MCF 10A (cell line): ENCODE data around the gene SLC24A3. TPM values are rescaled to one million over a fixed set of nuclear protein-coding genes. Genes with fewer than 3 reads are reported as not detected.

ENCODE experiments used
- BruUV-seq: library from RNA; stranded (reverse); fragments of 400-500 nt; replicated peaks from 2 replicates; lab custom pipeline; 2021; lab: Mats Ljungman, UMichigan
- CTCF ChIA-PET: fragments of 300-600 bp; sonication (Branson Sonifier 250); formaldehyde crosslinking; extraction: SDS; loops from one replicate; lab custom pipeline; 2021; ENCODE audit warnings: antibody characterized with exemption, inconsistent platforms; lab: Yijun Ruan, JAX
- POLR2A ChIA-PET: fragments of 300-600, 350-650 bp; sonication (Branson Sonifier 250); formaldehyde crosslinking; extraction: SDS; loops from one replicate; lab custom pipeline; 2020; ENCODE audit warnings: antibody characterized with exemption, inconsistent platforms; lab: Yijun Ruan, JAX
- DNase-seq: peaks from one replicate; pipeline ENCODE4 v3.0.0-alpha.2; 2018; ENCODE audit not compliant: unreplicated experiment
- H3K27ac Mint-ChIP-seq: one replicate; pipeline ENCODE4 v1.8.0; 2022; ENCODE audit warnings: mild to moderate bottlenecking, low read depth, mixed read lengths; ENCODE audit not compliant: unreplicated experiment
- H3K27me3 Mint-ChIP-seq: one replicate; pipeline ENCODE4 v1.8.0; 2022; ENCODE audit warnings: mixed read lengths; ENCODE audit not compliant: insufficient read depth, unreplicated experiment
- H3K36me3 Mint-ChIP-seq: one replicate; pipeline ENCODE4 v1.8.0; 2022; ENCODE audit warnings: mild to moderate bottlenecking, moderate library complexity, mixed read lengths; ENCODE audit not compliant: insufficient read depth, unreplicated experiment
- H3K4me1 Mint-ChIP-seq: one replicate; pipeline ENCODE4 v1.8.0; 2022; ENCODE audit warnings: mixed read lengths; ENCODE audit not compliant: insufficient read depth, unreplicated experiment
- H3K4me3 Mint-ChIP-seq: one replicate; pipeline ENCODE4 v1.8.0; 2022; ENCODE audit warnings: mild to moderate bottlenecking, moderate library complexity, mixed read lengths; ENCODE audit not compliant: unreplicated experiment
- H3K9me3 Mint-ChIP-seq: one replicate; pipeline ENCODE4 v1.8.0; 2022; ENCODE audit warnings: mixed read lengths; ENCODE audit not compliant: unreplicated experiment
- CTCF ChIP-seq: fragments of 200-600 bp; IDR thresholded peaks from one replicate; pipeline ENCODE4 v1.8.0; 2022; ENCODE audit warnings: antibody characterized with exemption, mild to moderate bottlenecking; ENCODE audit not compliant: unreplicated experiment
- intact Hi-C: fragments of 100-400 bp; cut with micrococcal nuclease; formaldehyde crosslinking; loops from 2 replicates; pipeline ENCODE4 v1.14.1; 2022
- total RNA-seq: library from RNA; stranded (reverse); gene quantifications from 2 replicates; pipeline ENCODE4 v1.2.3, GENCODE V29; 2022

The SLC24A3 gene
- total RNA-seq, 1 experiment from 2014 or later = not detected

DNA sequence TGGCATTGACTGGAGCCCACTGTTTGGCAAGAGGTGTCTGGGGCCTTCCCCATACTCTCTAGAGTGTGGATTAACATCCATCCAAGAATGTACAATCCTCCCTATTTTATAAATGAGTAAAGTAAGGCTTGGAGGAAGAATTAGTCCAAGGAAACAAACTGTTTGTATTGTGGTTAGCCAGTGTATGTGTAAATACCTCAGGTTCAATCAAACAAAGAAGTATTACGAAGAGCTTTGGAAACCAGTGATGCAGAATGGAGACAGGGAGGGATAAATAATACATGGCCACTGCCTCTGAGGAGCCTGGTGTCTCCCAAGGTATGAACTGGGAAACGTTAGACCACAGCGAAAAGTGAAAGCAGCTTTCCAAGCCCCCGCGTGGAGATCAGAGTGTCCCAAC, 319.0 kb downstream of the SLC24A3 start:
- no peak overlapping the region for H3K27ac Mint-ChIP-seq
- H3K4me1 Mint-ChIP-seq = no peaks in the 10 kb centered on the region
- ChIA-PET POLR2A (no interaction called here), CTCF (no interaction called here)
- no TSS peak for BruUV-seq
- no peak for TF ChIP-seq CTCF
- no peak overlapping the region for H3K4me3 Mint-ChIP-seq
- no peaks in the 10 kb centered on the region for H3K9me3 Mint-ChIP-seq
- no peaks in the 10 kb centered on the region for H3K36me3 Mint-ChIP-seq
- DNase-seq = no peak
- no peaks in the 10 kb centered on the region for H3K27me3 Mint-ChIP-seq
- intact Hi-C loops = no loop called here

DNA sequence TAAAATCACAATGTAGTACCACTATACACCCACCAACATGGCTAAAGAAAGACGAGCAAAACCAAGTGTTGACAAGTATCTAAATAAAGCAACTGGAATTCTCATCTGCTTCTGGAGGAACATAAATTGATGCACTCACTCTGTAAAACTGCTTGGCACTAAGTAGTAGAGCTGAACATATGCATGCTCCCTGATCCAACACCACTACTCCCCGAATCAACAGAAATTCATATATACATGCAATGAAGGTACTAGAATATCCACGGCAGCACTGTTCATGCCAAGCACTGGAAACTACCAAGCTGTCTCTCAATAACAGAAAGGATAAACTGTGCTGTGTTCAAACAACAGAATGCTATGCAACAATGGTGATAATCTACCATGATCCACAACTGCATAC, 326.1 kb downstream of the SLC24A3 start:
- Mint-ChIP-seq H3K4me1 (no peaks in the 10 kb centered on the region), H3K36me3 (no peaks in the 10 kb centered on the region), H3K4me3 (no peak overlapping the region), H3K27ac (no peak overlapping the region), H3K9me3 (no peaks in the 10 kb centered on the region), H3K27me3 (no peaks in the 10 kb centered on the region)
- ChIA-PET POLR2A (no interaction called here), CTCF (no interaction called here)
- DNase-seq = no peak
- TF ChIP-seq CTCF = no peak
- no TSS peak for BruUV-seq
- intact Hi-C loops = no loop called here

GRCh38 chr20:19539191-19539590, 326.7 kb downstream of the SLC24A3 start:
- no peak for TF ChIP-seq CTCF
- POLR2A ChIA-PET = no interaction called here

DNA sequence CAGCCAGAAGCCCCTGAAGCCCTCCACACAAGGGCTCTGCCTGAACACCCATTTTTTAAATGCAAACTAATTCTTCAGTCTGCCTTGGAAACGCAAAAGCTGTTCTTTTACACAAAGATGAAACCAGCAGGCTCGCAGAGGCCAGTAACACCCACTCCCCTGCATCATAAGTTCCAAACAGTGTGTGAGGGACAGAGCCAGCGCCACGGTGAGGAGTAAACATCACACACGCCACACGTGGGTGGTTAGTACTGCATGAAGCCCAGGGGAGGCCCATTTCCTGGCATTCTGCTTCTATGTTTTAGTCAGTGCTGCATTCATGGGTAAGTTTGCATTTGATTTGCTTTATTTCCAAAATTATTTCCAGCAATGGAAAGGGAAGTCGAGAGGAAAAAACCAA, 327.9 kb downstream of the SLC24A3 start:
- no peak for TF ChIP-seq CTCF
- H3K27me3 Mint-ChIP-seq = no peaks in the 10 kb centered on the region
- POLR2A ChIA-PET = no interaction called here
- intact Hi-C loops = no loop called here
- no peaks in the 10 kb centered on the region for H3K36me3 Mint-ChIP-seq
- H3K9me3 Mint-ChIP-seq = no peaks in the 10 kb centered on the region
- no peak for DNase-seq
- no peak overlapping the region for H3K27ac Mint-ChIP-seq
- no peaks in the 10 kb centered on the region for H3K4me1 Mint-ChIP-seq
- CTCF ChIA-PET = no interaction called here
- BruUV-seq = no TSS peak
- no peak overlapping the region for H3K4me3 Mint-ChIP-seq

More at GRCh38 chr20:19539191-19539590, 326.7 kb downstream of the SLC24A3 start:
- Mint-ChIP-seq H3K4me1 (no peaks in the 10 kb centered on the region), H3K27ac (no peak overlapping the region), H3K4me3 (no peak overlapping the region), H3K27me3 (no peaks in the 10 kb centered on the region), H3K36me3 (no peaks in the 10 kb centered on the region), H3K9me3 (no peaks in the 10 kb centered on the region)
- no peak for DNase-seq
- intact Hi-C loops = no loop called here
- no TSS peak for BruUV-seq
- CTCF ChIA-PET = no interaction called here
